Stomach smooth muscle (tissue), 2 donors: ENCODE measurements around the gene MEGF8.

Source experiments
- H3K27ac ChIP-seq: one replicate; pipeline ENCODE4 v1.7.0; 2013; ENCODE audit warnings: mild to moderate bottlenecking, low read length, inconsistent platforms
- H3K27me3 ChIP-seq, 2 donors: one replicate each; pipeline ENCODE4 v1.7.0; 2013; ENCODE audit warnings: low read length in 2 of 2; ENCODE audit not compliant: insufficient read depth in 2 of 2, control insufficient read depth in 1 of 2
- H3K36me3 ChIP-seq, 2 donors: one replicate each; pipeline ENCODE4 v1.7.0; 2013; ENCODE audit warnings: low read length in 2 of 2; ENCODE audit not compliant: control insufficient read depth in 2 of 2, insufficient read depth in 2 of 2
- H3K4me1 ChIP-seq: one replicate; pipeline ENCODE4 v1.7.0; 2013; ENCODE audit warnings: low read length; ENCODE audit not compliant: control insufficient read depth, insufficient read depth
- H3K4me3 ChIP-seq, 2 donors: one replicate each; pipeline ENCODE4 v1.7.0; 2013; ENCODE audit warnings: low read length in 2 of 2
- H3K9ac ChIP-seq, 2 donors: one replicate each; pipeline ENCODE4 v1.7.0; 2013; ENCODE audit warnings: low read length in 2 of 2, mild to moderate bottlenecking in 1 of 2
- H3K9me3 ChIP-seq, 2 donors: one replicate each; pipeline ENCODE4 v1.7.0; 2013; ENCODE audit warnings: low read length in 2 of 2; ENCODE audit not compliant: control insufficient read depth in 2 of 2
- donor health status: healthy.
- donor health status: Pancreatic carcinoma.

The MEGF8 gene

DNA sequence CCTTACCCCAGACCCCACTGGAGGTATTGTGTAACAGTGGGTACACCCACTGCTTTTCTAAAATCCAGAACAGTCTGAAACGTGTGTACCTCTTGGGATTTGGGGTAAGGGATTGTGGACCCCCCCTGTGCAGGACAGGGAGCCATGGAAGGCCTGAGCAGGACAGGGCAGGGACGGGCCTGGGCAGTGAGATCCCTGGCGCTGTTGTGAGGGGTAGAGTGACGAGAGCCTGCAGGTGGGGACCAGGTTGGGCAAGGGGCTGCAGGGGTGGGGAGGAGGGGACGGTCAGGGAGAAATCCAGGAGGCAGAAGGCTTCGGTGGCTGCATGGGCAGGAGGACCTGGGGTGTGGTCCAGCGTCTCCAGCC lies 36.1 kb downstream of the MEGF8 start:
- Histone ChIP-seq H3K36me3 (peaks cover 22 to 23% of the 10 kb centered on the region in 2 donors), H3K27me3 (no peaks in the 10 kb centered on the region)

GRCh38 chr19:42362342-42362741 lies 36.9 kb downstream of the MEGF8 start:
- Histone ChIP-seq H3K27me3 (no peaks in the 10 kb centered on the region), H3K4me1 (peaks cover 5% of the 10 kb centered on the region), H3K36me3 (peaks cover 21% of the 10 kb centered on the region in 2 donors), H3K9me3 (peaks cover 0 to 5% of the 10 kb centered on the region in 2 donors), H3K4me3 (no peak overlapping the region), H3K9ac (no peak overlapping the region), H3K27ac (no peak overlapping the region)

More for the DNA sequence above, 36.1 kb downstream of the MEGF8 start:
- Histone ChIP-seq H3K27ac (no peak overlapping the region), H3K9ac (no peak overlapping the region), H3K4me3 (no peak overlapping the region), H3K9me3 (peaks cover 0 to 5% of the 10 kb centered on the region in 2 donors), H3K4me1 (peaks cover 5% of the 10 kb centered on the region)

DNA sequence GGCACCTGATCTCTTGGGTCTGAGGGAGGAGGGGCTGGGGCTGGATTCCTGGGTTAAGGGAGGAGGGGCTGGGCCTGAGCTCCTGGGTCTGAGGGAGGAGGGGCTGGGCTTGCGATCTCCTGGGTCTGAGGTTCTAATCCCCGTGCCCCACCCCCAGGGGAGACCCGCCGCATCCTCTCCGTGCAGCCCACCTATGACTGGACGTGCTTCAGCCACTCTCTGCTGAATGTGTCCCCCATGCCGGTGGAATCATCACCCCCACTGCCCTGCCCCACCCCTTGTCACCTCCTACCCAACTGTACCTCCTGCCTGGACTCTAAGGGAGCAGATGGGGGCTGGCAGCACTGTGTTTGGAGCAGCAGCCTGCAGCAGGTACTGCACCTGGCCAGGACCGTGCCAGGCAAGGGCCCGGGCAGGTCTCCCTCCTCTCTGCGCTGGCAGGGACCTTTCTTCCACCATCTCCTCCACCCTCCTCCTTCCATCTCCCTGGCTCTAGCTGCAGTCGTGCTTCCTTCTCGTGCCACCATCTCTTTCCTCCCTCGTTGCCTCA lies 37.5 kb downstream of the MEGF8 start:
- H3K4me3 ChIP-seq: no peak overlapping the region
- peaks cover 0 to 5% of the 10 kb centered on the region in 2 donors for H3K9me3 ChIP-seq
- H3K9ac ChIP-seq: no peak overlapping the region
- no peak overlapping the region for H3K27ac ChIP-seq
- H3K4me1 ChIP-seq: peaks cover 5% of the 10 kb centered on the region
- H3K27me3 ChIP-seq: no peaks in the 10 kb centered on the region
- peaks cover 15 to 20% of the 10 kb centered on the region in 2 donors for H3K36me3 ChIP-seq

- H3K36me3 ChIP-seq: peaks cover 15 to 21% of the 10 kb centered on the region in 2 donors
- H3K9ac ChIP-seq: no peak overlapping the region
- H3K27me3 ChIP-seq: no peaks in the 10 kb centered on the region
- peaks cover 5% of the 10 kb centered on the region for H3K4me1 ChIP-seq
- H3K27ac ChIP-seq: no peak overlapping the region
- H3K4me3 ChIP-seq: no peak overlapping the region
- H3K9me3 ChIP-seq: peaks cover 0 to 5% of the 10 kb centered on the region in 2 donors
These were observed 38.3 kb downstream of the MEGF8 start for GRCh38 chr19:42363614-42364346.

DNA sequence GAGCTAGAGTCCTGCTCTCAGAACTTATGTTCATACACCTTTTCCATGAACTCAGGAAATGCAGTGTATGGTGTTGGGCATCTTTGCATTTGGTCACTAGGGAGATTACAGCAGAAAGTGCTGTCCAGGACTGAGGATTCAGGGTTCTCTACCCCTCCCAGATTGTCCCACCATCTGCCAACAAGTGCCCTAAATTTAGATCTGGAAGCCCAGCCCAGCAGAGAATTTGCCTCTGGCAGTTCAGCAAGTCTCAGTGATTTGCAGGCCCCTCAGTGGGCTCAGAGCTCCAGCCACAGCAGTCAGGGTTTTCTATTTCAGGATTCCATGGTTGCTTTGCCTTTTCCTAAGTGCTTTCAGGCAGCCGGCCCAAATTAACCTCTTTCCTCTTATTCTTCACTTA lies 41.2 kb downstream of the MEGF8 start:
- Histone ChIP-seq H3K9me3 (peaks cover 0 to 5% of the 10 kb centered on the region in 2 donors), H3K4me3 (no peak overlapping the region), H3K4me1 (peaks cover 5% of the 10 kb centered on the region), H3K36me3 (peaks cover 18 to 21% of the 10 kb centered on the region in 2 donors), H3K9ac (no peak overlapping the region), H3K27ac (no peak overlapping the region), H3K27me3 (no peaks in the 10 kb centered on the region)

GRCh38 chr19:42367929-42368328 lies 42.5 kb downstream of the MEGF8 start:
- peaks cover 17 to 20% of the 10 kb centered on the region in 2 donors for H3K36me3 ChIP-seq
- H3K27ac ChIP-seq: no peak overlapping the region
- peaks cover 0 to 5% of the 10 kb centered on the region in 2 donors for H3K9me3 ChIP-seq
- H3K9ac ChIP-seq: no peak overlapping the region
- peaks cover 5% of the 10 kb centered on the region for H3K4me1 ChIP-seq
- H3K27me3 ChIP-seq: no peaks in the 10 kb centered on the region
- H3K4me3 ChIP-seq: no peak overlapping the region

GRCh38 chr19:42368360-42368759 lies 42.9 kb downstream of the MEGF8 start:
- Histone ChIP-seq H3K4me3 (no peak overlapping the region), H3K36me3 (peaks cover 13 to 15% of the 10 kb centered on the region in 2 donors), H3K9ac (no peak overlapping the region), H3K4me1 (peaks cover 5% of the 10 kb centered on the region), H3K9me3 (peaks cover 0 to 5% of the 10 kb centered on the region in 2 donors), H3K27ac (no peak overlapping the region), H3K27me3 (no peaks in the 10 kb centered on the region)

DNA sequence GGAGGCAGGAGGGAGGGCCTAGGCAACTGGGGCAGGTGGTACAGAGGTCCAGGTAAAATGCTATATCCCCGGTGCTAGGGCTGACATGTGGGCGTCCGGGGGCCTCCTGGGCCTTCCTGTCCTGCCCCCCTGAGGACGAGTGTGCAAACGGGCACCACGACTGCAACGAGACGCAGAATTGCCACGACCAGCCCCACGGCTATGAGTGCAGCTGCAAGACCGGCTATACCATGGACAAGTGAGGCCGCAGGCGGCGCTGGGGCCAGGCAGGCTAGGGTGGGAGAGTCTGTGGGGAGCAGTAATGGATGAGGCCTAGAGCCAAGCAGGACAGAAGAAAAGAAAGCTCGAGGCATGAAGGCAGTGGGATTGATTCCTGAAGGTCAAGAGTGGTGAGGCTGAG lies 43.3 kb downstream of the MEGF8 start:
- Histone ChIP-seq H3K36me3 (peaks cover 11 to 12% of the 10 kb centered on the region in 2 donors), H3K4me1 (peaks cover 5% of the 10 kb centered on the region), H3K27ac (no peak overlapping the region), H3K4me3 (no peak overlapping the region), H3K9ac (no peak overlapping the region), H3K27me3 (no peaks in the 10 kb centered on the region), H3K9me3 (peaks cover 0 to 4% of the 10 kb centered on the region in 2 donors)

DNA sequence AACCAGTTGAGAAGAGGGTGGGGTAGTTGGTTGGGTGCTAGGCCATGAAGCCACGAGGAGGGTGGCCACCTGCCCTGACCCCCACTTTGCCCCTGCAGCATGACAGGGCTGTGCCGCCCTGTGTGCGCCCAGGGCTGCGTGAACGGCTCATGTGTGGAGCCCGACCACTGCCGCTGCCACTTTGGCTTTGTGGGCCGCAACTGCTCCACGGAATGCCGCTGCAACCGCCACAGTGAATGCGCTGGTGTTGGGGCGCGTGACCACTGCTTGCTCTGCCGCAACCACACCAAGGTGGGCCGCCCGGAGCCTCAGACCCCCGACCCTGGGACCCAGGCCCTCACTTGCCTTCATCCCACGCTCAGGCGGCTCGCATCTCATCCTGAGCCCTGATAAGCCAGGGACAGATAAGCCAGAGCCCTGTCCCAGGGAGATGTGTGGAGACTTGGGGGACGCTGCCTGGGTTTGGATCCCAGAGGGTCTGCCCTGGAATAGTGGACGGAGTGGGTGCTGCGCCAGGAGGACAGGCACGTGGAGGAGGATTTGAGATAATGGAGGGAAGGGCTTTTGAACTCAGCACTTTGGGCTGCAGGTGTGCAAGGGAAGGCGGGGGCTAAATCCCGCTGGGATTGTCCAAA lies 44.1 kb downstream of the MEGF8 start:
- no peak overlapping the region for H3K4me3 ChIP-seq
- peaks cover 4 to 7% of the 10 kb centered on the region in 2 donors for H3K36me3 ChIP-seq
- H3K9ac ChIP-seq: no peak overlapping the region
- H3K9me3 ChIP-seq: no peaks in the 10 kb centered on the region
- H3K4me1 ChIP-seq: peaks cover 5% of the 10 kb centered on the region
- no peak overlapping the region for H3K27ac ChIP-seq
- no peaks in the 10 kb centered on the region for H3K27me3 ChIP-seq

- peaks cover 9 to 10% of the 10 kb centered on the region in 2 donors for H3K36me3 ChIP-seq
- no peak overlapping the region for H3K27ac ChIP-seq
- H3K9ac ChIP-seq: no peak overlapping the region
- no peaks in the 10 kb centered on the region for H3K9me3 ChIP-seq
- H3K4me3 ChIP-seq: no peak overlapping the region
- peaks cover under 1% of the 10 kb centered on the region for H3K4me1 ChIP-seq
- no peaks in the 10 kb centered on the region for H3K27me3 ChIP-seq
These were observed 44.7 kb downstream of the MEGF8 start for GRCh38 chr19:42370068-42370520.
